ENCODE measurements around the gene LRP6.
A peak's percentile ranks its signal among the peaks of the same experiment; 100 is the strongest.
"Not testable (repeated sequence)": the region's sequence is repeated elsewhere in the genome, so short reads cannot be mapped to it uniquely, and the experiment has no call there.

Gene LRP6

GRCh38 chr12:12110923-12111555, 155.8 kb downstream of the LRP6 start:
- not testable (repeated sequence) for DNase-seq

GRCh38 chr12:12108441-12109058, 158.3 kb downstream of the LRP6 start:
- DNase-seq = no peak

- DNase-seq = no peak
Measured at GRCh38 chr12:12107678-12108077, 159.2 kb downstream of the LRP6 start.

GRCh38 chr12:12099102-12099501, 167.7 kb downstream of the LRP6 start:
- no peak for DNase-seq

- no peak for DNase-seq
Measured at GRCh38 chr12:12098691-12099015, 168.2 kb downstream of the LRP6 start.

GRCh38 chr12:12097891-12098690, 168.8 kb downstream of the LRP6 start:
- DNase-seq = peak in 1 of 3 experiments; percentile 2

- no peak for DNase-seq
Measured at GRCh38 chr12:12095021-12095420, 171.8 kb downstream of the LRP6 start.

- DNase-seq = no peak
Measured at GRCh38 chr12:12094481-12094880, 172.4 kb downstream of the LRP6 start.

- DNase-seq = peak; percentile 26 to 67 (median 28)
Measured at GRCh38 chr12:12091977-12092663, 174.7 kb downstream of the LRP6 start.

- no peak for DNase-seq
Measured at GRCh38 chr12:12091071-12091470, 175.8 kb downstream of the LRP6 start.

- DNase-seq = no peak
Measured at GRCh38 chr12:12088761-12089160, 178.1 kb downstream of the LRP6 start.

- no peak for DNase-seq
Measured at GRCh38 chr12:12088147-12088546, 178.7 kb downstream of the LRP6 start.

GRCh38 chr12:12087693-12088034, 179.2 kb downstream of the LRP6 start:
- no peak for DNase-seq

- DNase-seq = no peak
Measured at GRCh38 chr12:12086973-12087692, 179.7 kb downstream of the LRP6 start.

- no peak for DNase-seq
Measured at GRCh38 chr12:12086362-12086761, 180.5 kb downstream of the LRP6 start.

- no peak for DNase-seq
Measured at GRCh38 chr12:12083688-12084087, 183.2 kb downstream of the LRP6 start.

- peak; percentile 15 to 70 (median 34) for DNase-seq
Measured at GRCh38 chr12:12081836-12082497, 184.9 kb downstream of the LRP6 start.

GRCh38 chr12:12079291-12079690, 187.6 kb downstream of the LRP6 start:
- no peak for DNase-seq

GRCh38 chr12:12072064-12072760, 194.6 kb downstream of the LRP6 start:
- no peak for DNase-seq

GRCh38 chr12:12070674-12071656, 195.9 kb downstream of the LRP6 start, which contains the start of gene BCL2L14:
BCL2L14 (plus strand) TSS chr12:12070939; CDS start chr12:12079306, 8,367 bp downstream.
- no peak for DNase-seq
